Measurements from ENCODE around the gene MYH9.

Gene MYH9

GRCh38 chr22:36371920-36372319, 15.8 kb downstream of the MYH9 start:
- no peak for DNase-seq (ENCODE audit: low spot score)
- no peak for TF ChIP-seq CTCF (IDR thresholded peaks at IDR 0.05; ENCODE audit: extremely low read depth, missing control alignments)

- no peak for DNase-seq (ENCODE audit: low spot score)
- TF ChIP-seq CTCF (IDR thresholded peaks at IDR 0.05; ENCODE audit: extremely low read depth, missing control alignments): no peak
Measured at GRCh38 chr22:36369922-36370791, 17.6 kb downstream of the MYH9 start.

- DNase-seq (ENCODE audit: low spot score): no peak
- TF ChIP-seq CTCF (IDR thresholded peaks at IDR 0.05; ENCODE audit: extremely low read depth, missing control alignments): no peak
Measured at GRCh38 chr22:36369004-36369921, 18.5 kb downstream of the MYH9 start.

- peak; percentile 3 for TF ChIP-seq CTCF (IDR thresholded peaks at IDR 0.05; ENCODE audit: extremely low read depth, missing control alignments)
- DNase-seq (ENCODE audit: low spot score): no peak
Measured at GRCh38 chr22:36368359-36368983, 19.3 kb downstream of the MYH9 start.

DNA sequence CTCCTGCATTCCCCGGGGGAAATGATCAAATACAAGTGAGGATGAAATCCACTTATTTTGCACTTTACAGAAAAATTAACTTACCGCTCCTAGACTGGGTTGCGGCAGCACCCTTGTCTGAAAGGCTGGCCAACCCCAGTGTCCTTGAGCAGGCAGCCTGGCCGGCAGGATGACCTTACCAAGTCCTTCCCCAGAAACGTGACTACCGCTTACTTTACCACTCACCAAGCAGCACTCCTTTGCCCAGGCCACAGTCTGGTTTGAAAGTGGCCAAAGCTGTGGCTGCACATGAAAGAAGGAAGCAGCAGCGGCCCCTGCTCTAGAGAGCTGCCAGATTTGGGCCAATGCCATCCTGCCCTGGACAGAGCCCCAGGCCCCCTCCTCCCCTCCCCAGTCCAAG, 20.3 kb downstream of the MYH9 start:
- no peak for TF ChIP-seq CTCF (IDR thresholded peaks at IDR 0.05; ENCODE audit: extremely low read depth, missing control alignments)
- DNase-seq (ENCODE audit: low spot score): no peak

DNA sequence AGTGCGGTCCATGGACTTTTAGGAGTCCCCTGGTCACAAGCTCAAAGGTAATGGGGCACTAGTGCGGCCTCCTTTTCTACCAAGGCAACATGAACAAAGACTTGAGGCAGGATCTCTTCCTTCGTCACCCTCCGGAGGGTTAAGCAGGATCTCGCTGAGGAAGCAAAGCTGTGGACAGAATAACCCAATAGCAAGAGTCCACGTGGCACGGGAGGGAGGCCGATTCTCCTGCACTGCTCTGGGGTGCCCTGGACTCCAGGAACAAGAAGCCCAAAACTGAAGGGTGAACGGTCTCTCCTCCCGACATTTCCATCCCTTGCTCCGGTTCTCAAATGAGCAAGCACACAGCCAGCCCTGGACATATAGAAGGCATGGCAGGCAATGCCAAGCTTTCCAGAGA, 20.7 kb downstream of the MYH9 start:
- DNase-seq (ENCODE audit: low spot score): no peak

More for the DNA sequence above, 20.7 kb downstream of the MYH9 start:
- TF ChIP-seq CTCF (IDR thresholded peaks at IDR 0.05; ENCODE audit: extremely low read depth, missing control alignments): no peak

All from GM20000 (cell line).